ENCODE data around the gene SYNJ1. TPM values are rescaled to one million over a fixed set of nuclear protein-coding genes. Genes with fewer than 3 reads are reported as not detected.

SYNJ1 gene
- total RNA-seq, 2 donors from 2014 or later, result 11.7 to 12.5 TPM

DNA sequence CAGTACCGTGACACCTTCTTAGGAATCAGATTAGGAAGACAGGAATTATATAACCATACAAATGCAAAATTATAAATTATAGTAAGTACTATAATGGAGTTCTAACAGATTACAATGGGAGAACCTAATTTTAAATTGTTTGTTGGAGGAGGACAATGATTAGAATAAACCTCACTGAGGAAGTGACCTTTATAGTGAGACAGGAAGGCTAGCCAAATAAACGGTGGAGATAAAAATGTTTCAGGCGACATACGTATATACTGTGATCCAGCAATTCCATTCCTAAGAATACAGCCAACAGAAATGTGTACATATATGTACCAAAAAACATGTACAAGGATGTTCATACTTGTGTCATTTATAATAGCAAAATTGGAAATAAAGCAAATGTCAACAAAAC, 15.2 kb downstream of the SYNJ1 start:
- Histone ChIP-seq H3K9ac (ENCODE audit: low read depth in 2 of 2, low read length in 2 of 2) (no peak overlapping the region), H3K27me3 (no peaks in the 10 kb centered on the region), H3K4me3 (no peak overlapping the region), H3K9me3 (no peaks in the 10 kb centered on the region), H3K27ac (no peak overlapping the region), H3K4me1 (no peaks in the 10 kb centered on the region), H3K36me3 (no peaks in the 10 kb centered on the region)
- TF ChIP-seq CTCF (IDR thresholded peaks at IDR 0.05), result no peak
- no peak for DNase-seq
- intact Hi-C loops (cut with DNase I), result no loop called here

DNA sequence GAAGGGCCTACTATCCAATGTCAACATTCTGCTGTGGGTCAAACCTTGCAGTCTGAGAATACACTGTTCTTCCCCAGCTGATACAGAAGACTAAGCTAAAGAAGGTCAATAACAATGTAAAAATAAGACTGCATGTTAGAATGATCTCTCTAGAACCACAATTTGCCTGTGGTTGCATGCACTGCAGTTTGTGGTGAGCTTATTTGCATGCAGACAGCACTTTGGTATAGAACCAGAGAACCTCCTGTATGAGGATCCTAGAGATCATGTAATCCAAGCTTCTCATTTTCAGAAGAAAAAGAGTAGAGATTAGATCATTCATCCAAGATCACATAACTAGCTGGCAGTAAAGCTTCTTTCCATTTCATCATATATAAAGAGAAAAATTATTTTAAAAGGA, 15.8 kb downstream of the SYNJ1 start:
- DNase-seq, result no peak
- intact Hi-C loops (cut with DNase I), result no loop called here
- H3K4me3 ChIP-seq, result no peak overlapping the region
- no peaks in the 10 kb centered on the region for H3K4me1 ChIP-seq
- no peaks in the 10 kb centered on the region for H3K9me3 ChIP-seq
- no peak overlapping the region for H3K27ac ChIP-seq
- H3K36me3 ChIP-seq, result no peaks in the 10 kb centered on the region
- no peaks in the 10 kb centered on the region for H3K27me3 ChIP-seq
- no peak for TF ChIP-seq CTCF (IDR thresholded peaks at IDR 0.05)
- no peak overlapping the region for H3K9ac ChIP-seq (ENCODE audit: low read depth in 2 of 2, low read length in 2 of 2)

GRCh38 chr21:32710987-32711386, 16.8 kb downstream of the SYNJ1 start:
- H3K4me3 ChIP-seq, result no peak overlapping the region
- H3K36me3 ChIP-seq, result no peaks in the 10 kb centered on the region
- no peak overlapping the region for H3K27ac ChIP-seq
- TF ChIP-seq CTCF (IDR thresholded peaks at IDR 0.05), result no peak
- intact Hi-C loops (cut with DNase I), result no loop called here
- no peaks in the 10 kb centered on the region for H3K9me3 ChIP-seq
- no peaks in the 10 kb centered on the region for H3K27me3 ChIP-seq
- H3K4me1 ChIP-seq, result no peaks in the 10 kb centered on the region
- DNase-seq, result no peak
- no peak overlapping the region for H3K9ac ChIP-seq (ENCODE audit: low read depth in 2 of 2, low read length in 2 of 2)

GRCh38 chr21:32710069-32710784, 17.6 kb downstream of the SYNJ1 start:
- intact Hi-C loops (cut with DNase I), result no loop called here
- no peaks in the 10 kb centered on the region for H3K4me1 ChIP-seq
- no peak overlapping the region for H3K4me3 ChIP-seq
- H3K27me3 ChIP-seq, result no peaks in the 10 kb centered on the region
- H3K27ac ChIP-seq, result no peak overlapping the region
- no peak for TF ChIP-seq CTCF (IDR thresholded peaks at IDR 0.05)
- DNase-seq, result no peak
- H3K9ac ChIP-seq (ENCODE audit: low read depth in 2 of 2, low read length in 2 of 2), result no peak overlapping the region
- H3K36me3 ChIP-seq, result no peaks in the 10 kb centered on the region
- H3K9me3 ChIP-seq, result no peaks in the 10 kb centered on the region

GRCh38 chr21:32708069-32708468, 19.7 kb downstream of the SYNJ1 start:
- Histone ChIP-seq H3K36me3 (no peaks in the 10 kb centered on the region), H3K27me3 (no peaks in the 10 kb centered on the region), H3K27ac (no peak overlapping the region), H3K4me3 (no peak overlapping the region), H3K9ac (ENCODE audit: low read depth in 2 of 2, low read length in 2 of 2) (no peak overlapping the region), H3K4me1 (no peaks in the 10 kb centered on the region), H3K9me3 (no peaks in the 10 kb centered on the region)
- DNase-seq, result no peak
- intact Hi-C loops (cut with DNase I), result no loop called here
- no peak for TF ChIP-seq CTCF (IDR thresholded peaks at IDR 0.05)

Data from colonic mucosa (tissue), 4 donors.